A549 (cell line): ENCODE data around the gene ARHGEF16. TPM values are rescaled to one million over a fixed set of nuclear protein-coding genes. Genes with fewer than 3 reads are reported as not detected.

Experiments
- ATAC-seq, 2 experiments: fragments of 200-7000 bp in 1 of 2; fragments of >200 bp in 1 of 2; cut with Nextera tagmentation in 1 of 2; cut with Tn5 transposase in 1 of 2; 3 replicates each; pipeline versions ENCODE4 v1.8.0 to v1.9.1; 2018 to 2020; ENCODE audit warnings: mild to moderate bottlenecking in 1 of 2, moderate library complexity in 1 of 2
- CTCF ChIA-PET: fragments of 300-600 bp; sonication (Branson Sonifier 250); formaldehyde crosslinking; extraction: SDS; loops from one replicate; lab custom pipeline; 2021; ENCODE audit warnings: antibody characterized with exemption, inconsistent platforms; lab: Yijun Ruan, JAX
- POLR2A ChIA-PET: fragments of 350-600 bp; formaldehyde crosslinking; extraction: SDS; loops from one replicate; lab custom pipeline; 2021; ENCODE audit warnings: antibody characterized with exemption, inconsistent platforms; lab: Yijun Ruan, JAX
- DNase-seq, 2 experiments: peaks; one replicate each; pipeline versions ENCODE4 v3.0.0 to v3.0.0-alpha.2; 2011 to 2016; ENCODE audit warnings: low read depth in 1 of 2, low spot score in 1 of 2
- FAIRE-seq: peaks from 2 replicates; lab custom pipeline; 2011; peaks lifted over from hg19 to GRCh38; lab: Jason Lieb, UNC
- H3K27ac ChIP-seq, 2 experiments: fragments of >200 bp; sonication (Bioruptor Twin); formaldehyde crosslinking; 3 replicates each; pipeline ENCODE4 v1.5.1; 2016 to 2017
- H3K4me1 ChIP-seq: fragments of >200 bp; sonication (Bioruptor Twin); formaldehyde crosslinking; 3 replicates; pipeline ENCODE4 v1.6.1; 2016
- H3K4me2 ChIP-seq: fragments of >200 bp; sonication (Bioruptor Twin); formaldehyde crosslinking; 3 replicates; pipeline ENCODE4 v1.6.1; 2016
- H3K4me3 ChIP-seq: fragments of >200 bp; sonication (Bioruptor Twin); formaldehyde crosslinking; 3 replicates; pipeline ENCODE4 v1.5.1; 2016
- H3K9me3 ChIP-seq: fragments of >200 bp; sonication (Bioruptor Twin); formaldehyde crosslinking; 3 replicates; pipeline ENCODE4 v1.6.1; 2016
- BHLHE40 ChIP-seq: IDR thresholded peaks from 2 replicates; pipeline ENCODE4 v1.6.1; 2012; ENCODE audit warnings: low read depth, low read length, inconsistent platforms
- CBX8 ChIP-seq: fragments of 200-600 bp; sonication (generic); IDR thresholded peaks from 2 replicates; pipeline ENCODE4 v1.6.1; 2016
- CEBPB ChIP-seq, 2 experiments: fragments of >200 bp in 1 of 2; sonication (Bioruptor Twin) in 1 of 2; formaldehyde crosslinking in 1 of 2; IDR thresholded peaks; 2 replicates each; pipeline ENCODE4 v1.6.1; 2012 to 2016
- ESRRA ChIP-seq: fragments of 150-350 bp; IDR thresholded peaks from 2 replicates; pipeline ENCODE4 v1.6.1; 2014; ENCODE audit warnings: mild to moderate bottlenecking, low read length, borderline replicate concordance
- FOXS1 ChIP-seq: fragments of 250-450 bp; sonication (Bioruptor Pico); IDR thresholded peaks from 2 replicates; pipeline ENCODE4 v1.5.0; 2020; ENCODE audit warnings: mild to moderate bottlenecking, moderate library complexity
- HEYL ChIP-seq: fragments of 250-450 bp; sonication (Bioruptor Pico); IDR thresholded peaks from 2 replicates; pipeline ENCODE4 v1.8.0; 2021; ENCODE audit warnings: mild to moderate bottlenecking, moderate library complexity
- JUNB ChIP-seq: fragments of >200 bp; sonication (Bioruptor Twin); formaldehyde crosslinking; IDR thresholded peaks from 2 replicates; pipeline ENCODE4 v1.6.1; 2016
- KDM1A ChIP-seq: fragments of 200-600 bp; sonication (generic); IDR thresholded peaks from 2 replicates; pipeline ENCODE4 v1.6.1; 2016; ENCODE audit warnings: low read depth, mild to moderate bottlenecking
- KDM5A ChIP-seq: fragments of 200-600 bp; sonication (generic); IDR thresholded peaks from 2 replicates; pipeline ENCODE4 v1.6.1; 2016; ENCODE audit warnings: antibody characterized with exemption, mild to moderate bottlenecking
- MAFK ChIP-seq: fragments of 450-650 bp; IDR thresholded peaks from 2 replicates; pipeline ENCODE4 v1.6.1; 2014; ENCODE audit not compliant: partially characterized antibody
- NPAS2 ChIP-seq: fragments of 250-450 bp; sonication (Bioruptor Pico); IDR thresholded peaks from 2 replicates; pipeline ENCODE4 v1.8.0; 2022; ENCODE audit warnings: mild to moderate bottlenecking, moderate library complexity, borderline replicate concordance
- POLR2AphosphoS2 ChIP-seq: conservative IDR thresholded peaks from 2 replicates; pipeline ENCODE4 v1.6.1; 2012; ENCODE audit warnings: low read length, improper control_type of control experiment, inconsistent platforms
- RAD21 ChIP-seq, 2 experiments: fragments of >200 bp in 1 of 2; sonication (Bioruptor Twin) in 1 of 2; formaldehyde crosslinking in 1 of 2; IDR thresholded peaks in 1 of 2; conservative IDR thresholded peaks in 1 of 2; 2 replicates in 1 of 2; 3 replicates in 1 of 2; pipeline ENCODE4 v1.6.1; 2012 to 2018; ENCODE audit warnings: inconsistent platforms in 1 of 2
- RARB ChIP-seq: fragments of 250-450 bp; sonication (Bioruptor Pico); IDR thresholded peaks from 2 replicates; pipeline ENCODE4 v1.8.0; 2021; ENCODE audit warnings: mild to moderate bottlenecking, moderate library complexity
- RCOR1 ChIP-seq: fragments of 150-350 bp; IDR thresholded peaks from 2 replicates; pipeline ENCODE4 v1.6.1; 2014; ENCODE audit warnings: antibody characterized with exemption, low read length, low read depth
- SMC3 ChIP-seq: fragments of >200 bp; sonication (Bioruptor Twin); formaldehyde crosslinking; IDR thresholded peaks from 3 replicates; pipeline ENCODE4 v1.6.1; 2018; ENCODE audit warnings: inconsistent platforms
- SREBF2 ChIP-seq: fragments of 450-650 bp; IDR thresholded peaks from 2 replicates; pipeline ENCODE4 v1.6.1; 2014; ENCODE audit warnings: mild to moderate bottlenecking, moderate library complexity
- TFCP2L1 ChIP-seq: fragments of 250-450 bp; sonication (Bioruptor Pico); IDR thresholded peaks from 2 replicates; pipeline ENCODE4 v1.5.0; 2021; ENCODE audit warnings: mild to moderate bottlenecking
- TP53 ChIP-seq: fragments of 250-450 bp; sonication (Bioruptor Pico); IDR thresholded peaks from 2 replicates; pipeline ENCODE4 v1.5.0; 2021; ENCODE audit warnings: mild to moderate bottlenecking, moderate library complexity
- ZFP36 ChIP-seq: fragments of 450-650 bp; IDR thresholded peaks from 2 replicates; pipeline ENCODE4 v1.6.1; 2014; ENCODE audit warnings: borderline replicate concordance; ENCODE audit not compliant: partially characterized antibody
- ZNF302 ChIP-seq: fragments of 250-450 bp; sonication (Bioruptor Pico); IDR thresholded peaks from 2 replicates; pipeline ENCODE4 v1.9.0; 2021; ENCODE audit warnings: inconsistent platforms, mild to moderate bottlenecking, moderate library complexity
- ZSCAN20 ChIP-seq: fragments of 250-450 bp; sonication (Bioruptor Pico); IDR thresholded peaks from 2 replicates; pipeline ENCODE4 v1.8.0; 2022; ENCODE audit warnings: mild to moderate bottlenecking, moderate library complexity
- WGBS: methylation state at CpG from one replicate; pipeline ENCODE4 v1.1.6; 2017; ENCODE audit errors: missing lambda C conversion rate; 5-methylcytosine and 5-hydroxymethylcytosine counted together
- polyA plus RNA-seq, 4 experiments: library from polyadenylated mRNA; depleted of rRNA in 3 of 4; stranded (reverse); fragments of >200 nt; fragmentation: RNase III in 1 of 4; extraction: RNeasy Plus Mini Kit Qiagen cat#74134 plus additional on column Dnase treatment in 1 of 4; gene quantifications; 2 replicates in 3 of 4; 3 replicates in 1 of 4; pipeline ENCODE4 v1.2.3, GENCODE V29; 2011 to 2017
- TF ChIP-seq, protein P1 (sequence below): IDR thresholded peaks from 2 replicates; pipeline ENCODE4 v1.6.1; 2012
- TF ChIP-seq, protein P2 (sequence below): fragments of 250-450 bp; sonication (Bioruptor Pico); IDR thresholded peaks from 2 replicates; pipeline ENCODE4 v1.5.0; 2020; ENCODE audit warnings: low read depth, mild to moderate bottlenecking, moderate library complexity
- TF ChIP-seq, protein P3 (sequence below): IDR thresholded peaks from 2 replicates; pipeline ENCODE4 v1.6.1; 2012; ENCODE audit warnings: low read depth, borderline replicate concordance
- TF ChIP-seq, protein P4 (sequence below): fragments of >200 bp; sonication (Bioruptor Twin); formaldehyde crosslinking; IDR thresholded peaks from 2 replicates; pipeline ENCODE4 v1.6.1; 2016
- TF ChIP-seq, protein P5 (sequence below): fragments of 200-600 bp; sonication (generic); IDR thresholded peaks from 2 replicates; pipeline ENCODE4 v1.6.1; 2016; ENCODE audit warnings: antibody characterized with exemption, mild to moderate bottlenecking, moderate library complexity
- TF ChIP-seq, protein P6 (sequence below): fragments of >200 bp; sonication (Bioruptor Twin); formaldehyde crosslinking; IDR thresholded peaks from 3 replicates; pipeline ENCODE4 v1.5.1; 2016

Gene ARHGEF16
- polyA plus RNA-seq, 2 of the 4 experiments (the other 2 are of a cell fraction) = 1.4 to 3.2 TPM

DNA sequence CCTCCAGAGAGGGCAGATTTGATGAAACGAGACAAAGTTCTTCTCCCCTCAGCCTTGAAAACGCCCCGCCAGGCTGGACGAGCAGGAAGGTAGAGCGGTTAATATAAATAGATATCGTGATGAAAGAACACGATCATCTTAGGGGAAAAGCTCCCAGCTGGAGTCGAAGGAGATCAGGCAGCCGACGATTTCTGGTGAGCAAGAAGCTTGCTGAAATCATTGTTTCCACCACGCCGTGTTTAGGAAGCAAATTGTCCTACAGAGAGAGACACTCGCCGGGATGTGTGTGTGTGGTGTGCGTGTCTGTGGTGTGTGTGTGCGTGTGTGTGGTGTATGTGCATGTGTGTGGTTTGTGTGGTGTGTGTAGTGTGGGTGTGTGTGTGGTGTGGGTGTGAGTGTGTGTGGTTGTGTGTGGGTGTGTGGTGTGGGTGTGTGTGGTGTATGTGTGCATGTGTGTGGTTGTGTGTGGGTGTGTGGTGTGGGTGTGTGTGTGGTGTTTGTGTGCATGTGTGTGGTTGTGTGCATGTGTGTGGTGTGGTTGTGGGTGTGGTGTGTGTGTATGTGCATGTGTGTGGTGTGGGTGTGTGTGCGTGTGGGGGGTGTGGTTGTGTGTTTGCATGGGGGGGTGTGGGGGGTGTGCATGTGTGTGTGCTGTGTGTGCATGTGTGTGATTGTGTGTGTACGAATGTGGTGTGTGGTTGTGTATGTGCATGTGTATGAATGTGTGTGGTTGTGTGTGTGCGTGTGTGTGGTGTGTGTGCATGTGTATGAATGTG lies 44.9 kb upstream of the ARHGEF16 start:
- WGBS = 72% methylated on average over 19 of the region's 19 CpGs
- CTCF ChIA-PET = interaction anchor here (1.0 to 1.7 kb wide), 4 partner anchors 343 to 518 kb away, joined by 3 to 8 read pairs (median 4); no protein-coding TSS in a partner anchor
- H3K4me1 ChIP-seq = no peaks in the 10 kb centered on the region
- no peaks in the 10 kb centered on the region for H3K9me3 ChIP-seq
- ATAC-seq (no peak), FAIRE-seq (no peak), DNase-seq (no peak)
- H3K4me3 ChIP-seq = no peak overlapping the region
- POLR2A ChIA-PET = no interaction called here
- no peak overlapping the region for H3K4me2 ChIP-seq
- H3K27ac ChIP-seq = no peak overlapping the region
- no peak for TF ChIP-seq KDM1A
- no peak for TF ChIP-seq CEBPB (IDR thresholded peaks at IDR 0.05)
- TF ChIP-seq, protein P1, sequence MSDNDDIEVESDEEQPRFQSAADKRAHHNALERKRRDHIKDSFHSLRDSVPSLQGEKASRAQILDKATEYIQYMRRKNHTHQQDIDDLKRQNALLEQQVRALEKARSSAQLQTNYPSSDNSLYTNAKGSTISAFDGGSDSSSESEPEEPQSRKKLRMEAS = no peak
- no peak for TF ChIP-seq NPAS2 (CRISPR knock-in tag)
- TF ChIP-seq RARB (CRISPR knock-in tag) = no peak
- no peak for TF ChIP-seq SREBF2
- TF ChIP-seq CBX8 = no peak
- no peak for TF ChIP-seq ESRRA
- no peak for TF ChIP-seq ZSCAN20
- TF ChIP-seq RCOR1 = no peak
- TF ChIP-seq, protein P2, sequence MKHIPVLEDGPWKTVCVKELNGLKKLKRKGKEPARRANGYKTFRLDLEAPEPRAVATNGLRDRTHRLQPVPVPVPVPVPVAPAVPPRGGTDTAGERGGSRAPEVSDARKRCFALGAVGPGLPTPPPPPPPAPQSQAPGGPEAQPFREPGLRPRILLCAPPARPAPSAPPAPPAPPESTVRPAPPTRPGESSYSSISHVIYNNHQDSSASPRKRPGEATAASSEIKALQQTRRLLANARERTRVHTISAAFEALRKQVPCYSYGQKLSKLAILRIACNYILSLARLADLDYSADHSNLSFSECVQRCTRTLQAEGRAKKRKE (CRISPR knock-in tag) = no peak

DNA sequence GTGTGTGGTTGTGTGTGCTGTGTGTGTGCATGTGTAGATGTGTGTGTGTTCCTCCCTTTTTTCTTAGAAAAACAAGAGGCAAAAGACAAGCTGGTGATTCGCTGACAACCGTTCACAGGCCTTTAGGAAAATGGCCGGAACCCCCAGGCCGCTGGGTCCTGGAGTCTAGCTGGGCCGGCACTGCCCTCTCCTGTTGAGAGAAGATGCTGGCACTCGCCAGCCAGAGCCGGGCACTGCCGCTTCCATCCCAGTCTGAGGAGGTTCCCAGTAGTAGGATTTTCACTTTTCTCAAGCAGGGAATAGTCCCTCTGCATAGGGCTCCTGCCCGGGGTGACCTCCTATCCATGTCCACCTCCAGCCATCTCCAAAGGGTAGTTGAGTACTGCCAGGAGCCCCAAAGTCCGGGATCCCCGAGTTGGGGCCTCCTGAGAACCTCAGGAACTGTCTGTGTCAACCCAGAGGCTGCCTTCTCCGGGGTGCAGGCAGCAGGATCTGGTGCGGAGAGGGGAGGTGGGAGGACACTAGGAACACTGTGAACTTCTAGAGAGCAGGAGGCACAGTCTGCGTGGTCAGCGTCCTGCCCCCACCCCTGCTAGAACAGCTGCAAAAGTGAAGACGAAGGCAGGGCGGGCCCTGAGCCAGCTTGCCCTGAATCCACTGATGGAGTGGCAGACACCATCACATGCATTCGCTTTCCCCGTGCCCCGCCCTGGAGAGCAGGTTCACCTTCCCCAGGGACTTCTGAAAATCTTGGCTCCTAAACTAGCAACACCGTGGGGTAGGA lies 44.1 kb upstream of the ARHGEF16 start:
- ChIA-PET POLR2A (no interaction called here), CTCF (interaction anchor here (0.7 to 1.7 kb wide), 6 partner anchors 9 to 518 kb away, joined by 3 to 8 read pairs (median 4); no protein-coding TSS in a partner anchor)
- peak; percentile 88 to 95 for ATAC-seq
- no peak for FAIRE-seq
- WGBS = 8% methylated on average over 14 of the region's 21 CpGs
- Histone ChIP-seq H3K4me2 (no peak overlapping the region), H3K9me3 (no peaks in the 10 kb centered on the region), H3K4me1 (no peaks in the 10 kb centered on the region), H3K4me3 (no peak overlapping the region), H3K27ac (no peak overlapping the region)
- peak; percentile 66 to 83 for DNase-seq
- TF ChIP-seq, protein P3, sequence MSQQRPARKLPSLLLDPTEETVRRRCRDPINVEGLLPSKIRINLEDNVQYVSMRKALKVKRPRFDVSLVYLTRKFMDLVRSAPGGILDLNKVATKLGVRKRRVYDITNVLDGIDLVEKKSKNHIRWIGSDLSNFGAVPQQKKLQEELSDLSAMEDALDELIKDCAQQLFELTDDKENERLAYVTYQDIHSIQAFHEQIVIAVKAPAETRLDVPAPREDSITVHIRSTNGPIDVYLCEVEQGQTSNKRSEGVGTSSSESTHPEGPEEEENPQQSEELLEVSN = no peak
- TF ChIP-seq FOXS1 = no peak
- no peak for TF ChIP-seq KDM5A
- TF ChIP-seq, protein P4, sequence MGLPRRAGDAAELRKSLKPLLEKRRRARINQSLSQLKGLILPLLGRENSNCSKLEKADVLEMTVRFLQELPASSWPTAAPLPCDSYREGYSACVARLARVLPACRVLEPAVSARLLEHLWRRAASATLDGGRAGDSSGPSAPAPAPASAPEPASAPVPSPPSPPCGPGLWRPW = no peak
- TF ChIP-seq ZFP36 = no peak
- TF ChIP-seq RCOR1 = no peak
- no peak for TF ChIP-seq MAFK
- TF ChIP-seq ESRRA = no peak
- TF ChIP-seq ZNF302 (CRISPR knock-in tag) = no peak
- TF ChIP-seq, protein P5, sequence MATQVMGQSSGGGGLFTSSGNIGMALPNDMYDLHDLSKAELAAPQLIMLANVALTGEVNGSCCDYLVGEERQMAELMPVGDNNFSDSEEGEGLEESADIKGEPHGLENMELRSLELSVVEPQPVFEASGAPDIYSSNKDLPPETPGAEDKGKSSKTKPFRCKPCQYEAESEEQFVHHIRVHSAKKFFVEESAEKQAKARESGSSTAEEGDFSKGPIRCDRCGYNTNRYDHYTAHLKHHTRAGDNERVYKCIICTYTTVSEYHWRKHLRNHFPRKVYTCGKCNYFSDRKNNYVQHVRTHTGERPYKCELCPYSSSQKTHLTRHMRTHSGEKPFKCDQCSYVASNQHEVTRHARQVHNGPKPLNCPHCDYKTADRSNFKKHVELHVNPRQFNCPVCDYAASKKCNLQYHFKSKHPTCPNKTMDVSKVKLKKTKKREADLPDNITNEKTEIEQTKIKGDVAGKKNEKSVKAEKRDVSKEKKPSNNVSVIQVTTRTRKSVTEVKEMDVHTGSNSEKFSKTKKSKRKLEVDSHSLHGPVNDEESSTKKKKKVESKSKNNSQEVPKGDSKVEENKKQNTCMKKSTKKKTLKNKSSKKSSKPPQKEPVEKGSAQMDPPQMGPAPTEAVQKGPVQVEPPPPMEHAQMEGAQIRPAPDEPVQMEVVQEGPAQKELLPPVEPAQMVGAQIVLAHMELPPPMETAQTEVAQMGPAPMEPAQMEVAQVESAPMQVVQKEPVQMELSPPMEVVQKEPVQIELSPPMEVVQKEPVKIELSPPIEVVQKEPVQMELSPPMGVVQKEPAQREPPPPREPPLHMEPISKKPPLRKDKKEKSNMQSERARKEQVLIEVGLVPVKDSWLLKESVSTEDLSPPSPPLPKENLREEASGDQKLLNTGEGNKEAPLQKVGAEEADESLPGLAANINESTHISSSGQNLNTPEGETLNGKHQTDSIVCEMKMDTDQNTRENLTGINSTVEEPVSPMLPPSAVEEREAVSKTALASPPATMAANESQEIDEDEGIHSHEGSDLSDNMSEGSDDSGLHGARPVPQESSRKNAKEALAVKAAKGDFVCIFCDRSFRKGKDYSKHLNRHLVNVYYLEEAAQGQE = no peak
- TF ChIP-seq TP53 = no peak
- TF ChIP-seq SREBF2 = no peak
- no peak for TF ChIP-seq ZSCAN20
- TF ChIP-seq TFCP2L1 = no peak
- TF ChIP-seq RAD21 (conservative IDR thresholded peaks at IDR 0.05 in 1 of 2, IDR thresholded peaks at IDR 0.05 in 1 of 2) = peak; percentile 74 to 75
- TF ChIP-seq NPAS2 (CRISPR knock-in tag) = no peak
- TF ChIP-seq HEYL (CRISPR knock-in tag) = no peak
- TF ChIP-seq, protein P6, sequence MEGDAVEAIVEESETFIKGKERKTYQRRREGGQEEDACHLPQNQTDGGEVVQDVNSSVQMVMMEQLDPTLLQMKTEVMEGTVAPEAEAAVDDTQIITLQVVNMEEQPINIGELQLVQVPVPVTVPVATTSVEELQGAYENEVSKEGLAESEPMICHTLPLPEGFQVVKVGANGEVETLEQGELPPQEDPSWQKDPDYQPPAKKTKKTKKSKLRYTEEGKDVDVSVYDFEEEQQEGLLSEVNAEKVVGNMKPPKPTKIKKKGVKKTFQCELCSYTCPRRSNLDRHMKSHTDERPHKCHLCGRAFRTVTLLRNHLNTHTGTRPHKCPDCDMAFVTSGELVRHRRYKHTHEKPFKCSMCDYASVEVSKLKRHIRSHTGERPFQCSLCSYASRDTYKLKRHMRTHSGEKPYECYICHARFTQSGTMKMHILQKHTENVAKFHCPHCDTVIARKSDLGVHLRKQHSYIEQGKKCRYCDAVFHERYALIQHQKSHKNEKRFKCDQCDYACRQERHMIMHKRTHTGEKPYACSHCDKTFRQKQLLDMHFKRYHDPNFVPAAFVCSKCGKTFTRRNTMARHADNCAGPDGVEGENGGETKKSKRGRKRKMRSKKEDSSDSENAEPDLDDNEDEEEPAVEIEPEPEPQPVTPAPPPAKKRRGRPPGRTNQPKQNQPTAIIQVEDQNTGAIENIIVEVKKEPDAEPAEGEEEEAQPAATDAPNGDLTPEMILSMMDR = peak; percentile 47; the same call in 2 of the 3 replicates
- TF ChIP-seq JUNB = no peak
- TF ChIP-seq POLR2AphosphoS2 = no peak
- peak; percentile 64 for TF ChIP-seq SMC3
- no peak for TF ChIP-seq BHLHE40
